GDM1 (cell line): ENCODE data around the gene LPIN3.
"Not testable (repeated sequence)": the region's sequence is repeated elsewhere in the genome, so short reads cannot be mapped to it uniquely, and the experiment has no call there.

Experiments used
- DNase-seq: peaks from one replicate; lab custom pipeline; 2025; lab: John Stamatoyannopoulos, UW

The LPIN3 gene

DNA sequence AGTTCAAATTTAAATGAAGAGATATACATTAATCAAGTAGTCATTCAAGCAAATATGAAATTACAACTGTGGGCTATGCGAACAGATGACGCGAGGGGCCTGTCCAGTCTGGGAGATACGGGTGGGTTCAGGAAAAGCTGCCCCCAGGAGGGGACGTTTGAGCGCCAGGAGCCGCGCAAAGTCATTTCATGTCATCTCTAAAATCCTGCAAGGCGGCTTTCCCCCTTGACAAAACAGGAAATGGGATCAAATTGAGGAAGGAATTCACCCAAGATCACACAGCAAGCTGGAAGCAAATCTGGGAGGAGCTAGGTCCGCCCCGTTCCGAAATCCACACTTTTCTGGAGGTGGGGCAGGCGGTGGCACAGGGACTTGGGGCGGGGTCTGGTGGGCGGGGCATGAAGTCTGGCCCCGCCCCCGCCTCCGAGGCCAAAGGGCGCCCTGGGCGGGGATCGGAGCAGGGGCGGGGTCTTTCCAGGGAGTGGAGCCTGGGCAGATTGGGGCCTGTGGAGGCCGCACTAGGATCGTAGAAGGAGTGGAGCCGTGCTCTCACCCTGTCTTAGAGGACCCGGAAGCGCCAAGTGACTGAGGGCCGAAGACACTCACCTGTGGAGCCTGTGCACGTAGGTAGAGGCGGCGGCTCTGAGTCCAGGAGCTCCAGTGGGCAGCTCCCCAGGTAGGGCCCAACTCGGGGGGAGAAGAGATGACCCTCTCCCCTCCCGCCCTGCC is at the start of gene LPIN3:
Gene LPIN3, plus strand, starts transcription at position 495 of the 729 bp plus-strand sequence. CDS start 4,983 bp downstream, outside the sequence.
- no peak for DNase-seq

GRCh38 chr20:41293269-41294037 is 47.2 kb upstream of the LPIN3 start:
- no peak for DNase-seq

- DNase-seq: no peak
Observed at GRCh38 chr20:41299899-41300298, 40.7 kb upstream of the LPIN3 start.

GRCh38 chr20:41300383-41300782 is 40.2 kb upstream of the LPIN3 start:
- no peak for DNase-seq

DNA sequence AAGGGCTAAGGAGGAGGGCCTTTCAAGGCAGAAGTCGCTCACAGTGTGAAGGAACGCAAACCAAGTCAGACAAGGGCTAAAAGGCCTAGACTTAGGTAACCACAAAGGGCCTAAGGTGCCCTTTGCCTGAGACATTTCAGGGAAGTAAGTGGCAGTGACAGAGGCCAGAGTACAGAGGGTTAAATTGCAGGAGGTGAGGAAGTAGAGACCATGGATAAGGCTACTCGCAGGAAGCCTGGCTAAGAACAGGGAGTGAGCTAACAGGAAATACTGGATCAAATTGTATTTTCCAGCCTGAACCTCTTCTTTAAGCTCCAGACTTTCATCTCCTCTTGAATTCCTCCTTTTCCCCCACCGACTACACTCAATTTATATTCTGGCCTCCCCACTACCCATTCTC is 39.7 kb upstream of the LPIN3 start:
- no peak for DNase-seq

- no peak for DNase-seq
Observed at GRCh38 chr20:41304002-41304401, 36.6 kb upstream of the LPIN3 start.

GRCh38 chr20:41304424-41305079 is 36.1 kb upstream of the LPIN3 start:
- no peak for DNase-seq

- no peak for DNase-seq
Observed at GRCh38 chr20:41306061-41306727, 34.4 kb upstream of the LPIN3 start.

GRCh38 chr20:41307021-41307420 is 33.6 kb upstream of the LPIN3 start:
- DNase-seq: no peak

- no peak for DNase-seq
Observed at GRCh38 chr20:41308290-41308711, 32.3 kb upstream of the LPIN3 start.

DNA sequence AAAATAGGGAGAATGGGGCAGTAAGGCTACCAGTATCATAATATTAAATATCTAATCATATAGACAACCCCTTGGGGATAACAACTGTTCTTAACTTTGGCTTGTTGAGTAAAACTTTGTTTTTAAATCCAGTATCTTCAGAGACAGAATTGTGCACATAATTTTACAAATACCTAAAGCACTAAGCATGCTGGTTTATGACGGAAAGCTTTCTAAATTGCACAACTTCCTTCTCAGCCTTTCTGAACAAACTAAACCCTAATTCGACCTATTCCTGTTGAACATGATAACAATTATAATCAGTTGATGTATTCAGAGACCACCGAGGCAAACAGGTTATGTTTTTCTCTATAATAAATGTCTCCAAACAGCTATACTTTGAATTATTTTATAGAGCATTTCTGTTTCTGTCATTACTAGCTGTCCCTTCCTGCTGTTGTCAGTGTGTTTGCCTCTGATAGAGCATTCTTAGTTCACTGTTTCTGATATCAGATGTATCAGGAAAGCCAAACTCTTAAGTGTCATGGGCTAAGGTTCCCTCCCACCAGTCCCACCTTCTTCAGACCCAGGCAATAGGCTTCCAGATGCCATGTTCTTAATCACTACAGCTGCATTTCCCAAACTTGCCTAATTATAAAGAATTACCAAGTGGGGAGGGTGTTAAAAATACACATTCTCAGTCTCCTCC is 31.8 kb upstream of the LPIN3 start:
- DNase-seq: no peak

GRCh38 chr20:41309817-41310216 is 30.8 kb upstream of the LPIN3 start:
- no peak for DNase-seq

DNA sequence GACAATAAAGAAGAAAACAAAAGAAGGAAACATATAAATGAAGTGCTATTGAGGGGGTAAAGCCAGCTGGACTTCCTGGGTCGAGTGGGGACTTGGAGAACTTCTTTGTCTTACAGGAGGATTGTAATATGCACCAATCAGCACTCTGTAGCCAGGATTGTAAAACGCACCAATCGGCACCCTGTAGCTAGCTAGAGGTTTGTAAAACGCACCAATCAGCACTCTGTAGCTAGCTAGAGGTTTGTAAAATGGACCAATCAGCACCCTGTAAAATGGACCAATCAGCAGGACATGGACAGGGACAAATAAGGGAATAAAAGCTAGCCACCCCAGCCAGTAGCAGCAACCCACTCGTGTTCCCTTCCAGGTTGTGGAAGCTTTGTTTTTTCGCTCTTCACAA is 28.6 kb upstream of the LPIN3 start:
- not testable (repeated sequence) for DNase-seq

- no peak for DNase-seq
Observed at GRCh38 chr20:41314386-41314785, 26.2 kb upstream of the LPIN3 start.

DNA sequence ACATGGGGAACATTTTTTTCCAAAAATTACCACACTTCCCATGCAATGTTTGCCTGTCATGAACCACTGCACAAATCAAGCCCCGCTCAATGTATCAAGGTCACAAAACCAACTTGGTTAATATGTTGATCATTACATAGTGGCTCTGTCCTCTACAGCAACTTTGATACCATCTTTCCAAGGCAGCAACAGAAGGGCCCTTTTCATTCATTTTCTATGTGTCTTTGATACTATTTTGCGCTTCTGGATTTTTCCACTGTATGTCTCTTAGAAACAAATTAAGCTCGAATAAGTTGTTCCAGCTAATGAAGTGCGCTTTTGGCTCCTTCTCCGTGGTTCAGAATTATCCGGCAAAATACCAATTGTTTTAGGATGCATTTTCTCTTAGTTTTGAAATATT is 24.6 kb upstream of the LPIN3 start:
- DNase-seq: no peak

- peak; percentile 38 for DNase-seq
Observed at GRCh38 chr20:41316602-41317545, 23.7 kb upstream of the LPIN3 start.

DNA sequence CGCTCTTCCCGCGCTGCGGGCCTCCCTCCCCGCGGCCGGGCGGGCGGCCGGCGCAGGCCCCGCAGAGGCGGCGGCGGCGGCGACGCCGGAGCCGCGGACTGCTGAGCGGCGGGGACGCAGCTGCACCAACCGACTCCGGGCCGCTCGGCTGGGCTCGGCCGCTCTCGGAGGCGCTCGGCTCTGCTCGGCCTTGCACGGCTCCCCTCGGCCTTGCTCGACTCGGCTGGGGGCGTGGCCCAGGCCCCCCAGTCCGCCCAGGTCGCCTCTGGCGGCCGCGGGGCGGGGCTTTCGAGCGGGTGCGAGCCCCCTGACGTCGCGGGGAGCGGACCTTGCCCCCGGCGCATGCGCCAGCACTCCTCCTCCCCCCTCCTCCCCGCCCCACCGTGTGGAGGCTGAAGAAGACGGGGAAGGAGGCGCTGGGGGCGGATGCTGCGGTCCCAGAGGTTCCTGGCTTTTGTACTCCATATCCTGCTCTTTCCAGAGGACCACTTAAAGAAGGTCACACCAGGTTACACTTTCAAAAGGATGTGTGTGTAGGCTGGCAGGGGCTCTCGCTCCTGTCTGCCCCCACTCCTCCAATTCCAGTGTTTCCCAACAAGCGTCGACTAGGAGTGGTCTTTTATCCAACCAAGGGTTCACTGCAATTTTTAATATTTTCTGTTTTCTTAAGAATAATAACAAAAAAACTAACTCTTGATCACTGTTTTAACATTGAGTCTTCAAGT is 22.9 kb upstream of the LPIN3 start, which contains the start of gene ZHX3:
Gene ZHX3, minus strand, starts transcription at position 186 of the 725 bp plus-strand sequence. CDS start 112,815 bp downstream, outside the sequence.
- DNase-seq: peak; percentile 98

- DNase-seq: no peak
Observed at GRCh38 chr20:41318271-41318649, 22.4 kb upstream of the LPIN3 start.

GRCh38 chr20:41320441-41320840 is 20.2 kb upstream of the LPIN3 start:
- no peak for DNase-seq

- peak; percentile 49 for DNase-seq
Observed at GRCh38 chr20:41320976-41321375, 19.6 kb upstream of the LPIN3 start.
